ENCODE measurements around the gene FGFR4.
A peak's percentile ranks its signal among the peaks of the same experiment; 100 is the strongest.

Gene FGFR4

DNA sequence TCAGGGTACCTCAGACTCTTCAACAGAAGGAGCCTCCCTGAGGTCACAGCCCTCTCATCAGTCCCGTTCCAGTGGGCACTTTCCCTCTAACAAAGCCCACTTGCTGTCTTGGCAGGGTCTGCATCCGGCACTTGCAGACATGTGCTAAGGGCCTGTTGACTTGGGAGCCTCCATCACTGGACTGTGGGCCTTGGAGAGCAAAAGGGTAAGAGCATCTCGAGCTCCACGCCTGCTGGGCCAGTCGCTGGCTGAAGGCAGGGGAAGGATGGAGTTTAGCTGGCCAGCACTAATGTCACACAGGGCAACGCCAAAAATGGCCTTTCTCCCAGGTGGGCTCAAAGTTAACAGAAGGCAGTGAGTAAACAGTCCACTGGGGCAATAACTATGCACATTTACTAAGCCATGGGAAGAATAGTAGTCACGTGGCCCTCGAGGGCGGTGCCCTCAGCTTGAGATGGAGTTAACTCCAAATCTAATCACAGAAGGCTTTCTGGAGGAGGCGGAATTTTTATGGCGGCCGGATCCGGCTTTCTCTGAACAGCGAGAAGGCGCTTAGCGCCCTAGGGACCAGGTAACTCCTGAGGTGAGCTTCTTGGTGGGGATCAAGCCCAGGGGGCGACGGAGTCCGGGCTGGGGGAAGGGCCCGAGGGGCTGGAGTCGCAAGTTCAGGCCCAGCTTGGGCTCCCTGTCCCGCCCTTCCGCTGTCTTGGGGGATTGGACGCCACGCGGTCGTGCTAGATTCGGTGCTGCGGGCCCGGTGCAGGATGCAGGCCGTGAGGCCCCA is 44.8 kb downstream of the FGFR4 start:
- no peak for DNase-seq (ENCODE audit: low read depth in 2 of 2, low spot score in 1 of 2)

DNA sequence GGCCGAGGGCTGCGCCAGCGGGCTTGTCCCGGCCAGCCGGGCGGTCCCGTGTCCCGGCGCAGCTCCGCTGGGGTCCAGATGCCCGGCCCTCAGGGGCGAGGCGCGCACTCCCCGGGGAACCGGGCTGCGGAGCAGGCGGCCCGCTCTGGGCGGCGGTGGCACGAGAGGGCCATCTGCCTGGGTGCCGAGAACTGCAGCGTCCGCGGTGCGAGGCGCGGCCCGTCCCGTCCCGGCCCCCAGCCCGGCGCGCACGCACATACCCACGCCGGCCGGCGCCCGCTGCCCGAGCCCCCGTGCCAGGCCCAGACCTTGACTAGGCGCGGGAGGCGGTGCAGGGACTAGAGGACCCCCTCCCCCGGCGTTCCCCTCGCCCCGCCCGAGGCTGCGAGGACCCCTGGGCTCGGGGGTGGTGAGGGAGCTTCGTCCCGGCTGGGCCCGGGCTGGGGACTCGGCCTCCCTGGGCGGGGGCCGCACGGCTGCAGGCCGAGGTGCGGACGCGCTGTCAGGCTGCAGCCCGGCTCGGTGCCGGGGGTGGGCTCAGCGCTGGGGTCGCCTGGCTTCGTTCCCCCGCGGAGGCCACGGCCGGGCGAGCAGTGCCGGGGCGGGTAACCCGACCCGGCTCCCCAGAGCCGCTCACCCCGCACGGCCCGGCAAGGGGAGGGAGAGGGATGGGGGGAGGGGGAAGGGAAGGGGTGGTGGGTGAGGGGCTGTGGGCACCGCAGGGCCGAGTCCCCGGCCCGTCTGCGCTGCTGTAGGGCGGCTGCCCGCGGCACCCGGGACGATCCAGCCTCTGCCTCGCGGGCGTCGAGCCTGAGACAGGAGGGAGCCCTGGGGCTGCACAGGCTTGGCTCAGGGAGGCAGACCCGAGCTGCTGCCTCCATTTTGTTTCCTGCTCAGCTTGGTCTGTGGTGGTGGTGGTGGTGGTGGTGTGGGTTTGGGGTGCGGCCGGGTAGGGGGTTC is 45.7 kb downstream of the FGFR4 start:
- peak in 1 of 2 donors; percentile 22 for DNase-seq (ENCODE audit: low read depth in 2 of 2, low spot score in 1 of 2)

DNA sequence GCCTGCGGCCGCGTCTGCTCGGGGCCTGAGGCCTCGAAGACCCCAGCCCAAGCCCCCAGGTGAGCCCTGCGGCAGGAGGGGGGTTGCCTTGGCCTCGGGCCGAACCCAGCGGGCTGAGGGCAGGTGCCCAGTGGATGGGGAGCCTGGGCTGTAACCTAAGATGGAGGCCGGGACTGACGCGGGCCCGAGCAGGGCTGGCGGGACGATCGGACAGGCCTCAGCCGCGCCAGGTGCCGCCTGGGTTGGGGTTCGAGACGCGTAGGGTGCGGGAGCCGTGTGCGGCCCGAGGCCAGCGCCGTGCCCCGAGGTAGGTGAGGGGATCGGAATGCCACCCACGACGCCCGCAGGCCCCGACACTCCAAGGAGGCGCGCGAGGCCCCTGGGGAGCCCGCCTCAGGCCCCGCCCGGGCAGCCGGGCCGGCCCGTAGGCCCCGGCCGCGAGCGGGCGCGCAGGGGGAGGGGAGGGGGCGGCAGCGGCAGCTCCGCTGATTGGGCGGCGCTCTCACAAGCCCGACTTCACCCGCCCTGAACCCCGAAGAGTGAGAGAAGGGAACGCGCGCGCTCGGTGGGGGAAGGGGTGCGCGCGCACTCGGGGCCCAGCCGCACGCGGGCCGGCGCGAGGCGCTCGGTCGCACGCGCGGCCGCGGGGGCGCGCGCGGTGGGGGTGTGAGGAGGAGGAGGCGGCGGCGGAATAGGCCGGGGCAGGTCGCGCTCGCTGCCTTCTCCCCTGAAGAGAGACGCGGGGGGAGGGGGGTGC is 46.6 kb downstream of the FGFR4 start, which contains the start of gene NSD1:
Gene NSD1, plus strand, starts transcription at position 678 of the 757 bp plus-strand sequence. CDS start 1,331 bp downstream, outside the sequence.
- peak; percentile 70 to 82 for DNase-seq (ENCODE audit: low read depth in 2 of 2, low spot score in 1 of 2)

DNA sequence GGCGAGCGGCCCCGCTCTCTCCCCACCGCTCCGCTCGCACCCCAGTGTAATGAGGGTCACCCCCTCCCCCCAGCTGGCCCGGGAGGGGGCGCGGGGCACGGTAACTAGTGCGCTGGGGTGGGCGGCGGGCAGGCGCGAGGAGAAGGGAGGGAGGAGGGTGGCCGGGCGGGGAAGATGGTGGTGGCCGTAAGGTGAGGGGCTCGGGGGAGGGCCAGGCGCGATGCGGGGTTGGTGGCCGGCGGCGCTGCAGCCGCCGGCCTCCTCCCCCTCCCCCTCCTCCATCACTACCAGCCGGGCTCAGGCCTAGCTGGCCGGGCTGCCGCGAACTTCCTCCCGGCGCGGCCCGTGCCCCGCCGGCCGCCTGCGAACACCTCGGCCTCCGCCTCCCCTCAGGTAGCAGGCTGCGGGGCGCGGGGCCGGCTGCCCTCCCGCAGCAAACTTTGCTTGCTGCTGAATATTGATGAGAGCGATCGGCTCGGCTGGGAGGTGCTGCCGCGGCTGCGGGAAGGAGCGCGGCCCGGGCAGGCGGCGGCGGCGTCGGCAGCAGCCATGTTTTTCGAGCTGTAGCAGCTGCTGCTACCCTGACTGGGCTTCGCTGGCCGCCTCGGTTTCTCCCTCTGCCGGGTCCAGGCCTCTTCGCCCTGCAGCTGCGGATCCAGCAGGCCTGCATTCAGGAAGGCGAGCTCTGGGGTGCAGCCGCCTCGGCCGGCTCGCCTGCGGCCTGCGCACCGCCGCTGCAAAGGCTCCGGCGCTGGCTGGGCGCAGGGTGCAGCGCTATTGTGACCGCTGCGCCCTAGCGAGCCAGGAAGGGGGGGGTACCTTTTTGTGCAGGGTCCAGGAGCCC is 47.4 kb downstream of the FGFR4 start:
- DNase-seq (ENCODE audit: low read depth in 2 of 2, low spot score in 1 of 2) = no peak

DNA sequence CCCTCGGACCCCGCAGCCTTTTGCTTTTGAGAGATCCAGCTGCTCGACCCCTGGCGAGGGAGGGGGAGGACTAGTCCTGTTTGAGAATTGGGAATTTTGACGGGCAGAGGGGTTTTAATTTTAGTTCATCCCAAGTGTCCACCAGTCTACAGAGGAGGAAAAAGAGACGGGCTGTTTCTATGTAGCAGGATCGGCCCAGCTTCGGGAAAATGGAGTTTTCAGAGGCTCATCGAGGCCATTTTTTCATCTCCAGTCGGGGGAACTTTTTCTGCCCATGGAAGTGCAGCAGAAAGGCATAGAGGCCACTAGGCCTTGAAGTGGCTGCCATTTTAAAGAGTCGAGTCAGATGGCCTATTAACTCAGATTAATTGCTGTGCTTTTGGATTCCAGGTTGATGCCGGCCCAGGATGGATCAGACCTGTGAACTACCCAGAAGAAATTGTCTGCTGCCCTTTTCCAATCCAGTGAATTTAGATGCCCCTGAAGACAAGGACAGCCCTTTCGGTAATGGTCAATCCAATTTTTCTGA is 48.0 kb downstream of the FGFR4 start:
- DNase-seq (ENCODE audit: low read depth in 2 of 2, low spot score in 1 of 2) = no peak

DNA sequence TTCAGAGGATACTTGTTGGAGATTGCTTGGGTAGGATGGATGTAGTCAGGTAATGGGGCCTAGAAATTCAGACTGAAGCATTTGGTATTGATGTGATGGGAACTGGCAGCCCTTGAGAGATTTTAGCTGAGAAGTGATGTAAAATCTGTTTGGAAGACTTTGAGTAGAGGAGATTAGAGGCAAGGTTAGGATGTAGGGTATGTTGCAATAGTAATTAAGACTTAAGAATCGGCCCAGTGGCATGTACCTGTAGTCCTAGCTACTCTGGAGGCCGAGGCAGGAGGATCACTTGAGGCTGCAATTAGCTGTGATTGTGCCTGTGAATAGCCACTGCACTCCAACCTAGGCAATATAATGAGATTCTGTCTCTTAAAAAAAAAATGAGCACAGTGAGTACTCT is 53.6 kb downstream of the FGFR4 start:
- no peak for DNase-seq (ENCODE audit: low read depth in 2 of 2, low spot score in 1 of 2)

DNA sequence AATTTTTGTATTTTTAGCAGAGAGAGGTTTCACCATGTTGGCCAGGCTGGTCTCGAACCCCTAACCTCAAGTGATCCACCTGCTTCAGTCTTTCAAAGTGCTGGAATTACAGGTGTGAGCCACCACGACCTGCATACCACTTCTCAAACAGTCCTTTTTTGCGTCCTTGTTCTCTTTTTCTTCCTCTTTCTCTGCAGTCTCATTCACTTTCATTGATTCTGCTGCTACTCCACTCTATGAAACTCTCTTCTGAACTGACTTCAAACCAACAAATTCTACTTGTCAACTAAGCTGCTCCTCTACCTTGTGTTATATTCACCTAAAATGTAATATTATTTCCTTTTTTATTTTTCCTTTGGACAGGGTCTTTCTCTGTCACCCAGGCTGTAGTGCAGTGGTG is 54.8 kb downstream of the FGFR4 start:
- DNase-seq (ENCODE audit: low read depth in 2 of 2, low spot score in 1 of 2) = no peak

DNA sequence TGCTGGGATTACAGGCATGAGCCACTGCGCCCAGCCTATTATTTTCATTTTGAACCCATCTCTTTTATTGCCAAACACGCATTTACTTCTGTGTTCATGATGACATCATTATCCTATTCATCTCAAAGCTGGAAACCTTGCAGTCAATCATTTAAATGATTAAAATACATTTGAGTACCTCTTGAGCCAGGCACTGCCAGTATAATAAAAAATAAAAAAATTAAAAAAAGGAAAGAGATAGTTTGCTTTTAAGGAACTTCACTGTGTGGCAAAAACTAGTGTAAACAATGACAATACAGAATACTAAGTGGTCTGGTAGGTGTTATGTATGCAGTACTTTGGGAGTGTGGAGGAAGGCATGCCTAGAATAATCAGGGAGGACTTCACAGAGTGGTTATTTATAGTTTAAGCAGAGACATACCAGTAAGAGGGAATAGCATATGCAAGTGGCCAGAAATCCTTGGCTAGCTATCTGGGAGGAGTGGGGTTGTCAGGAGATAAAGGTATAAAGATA is 55.4 kb downstream of the FGFR4 start:
- no peak for DNase-seq (ENCODE audit: low read depth in 2 of 2, low spot score in 1 of 2)

DNA sequence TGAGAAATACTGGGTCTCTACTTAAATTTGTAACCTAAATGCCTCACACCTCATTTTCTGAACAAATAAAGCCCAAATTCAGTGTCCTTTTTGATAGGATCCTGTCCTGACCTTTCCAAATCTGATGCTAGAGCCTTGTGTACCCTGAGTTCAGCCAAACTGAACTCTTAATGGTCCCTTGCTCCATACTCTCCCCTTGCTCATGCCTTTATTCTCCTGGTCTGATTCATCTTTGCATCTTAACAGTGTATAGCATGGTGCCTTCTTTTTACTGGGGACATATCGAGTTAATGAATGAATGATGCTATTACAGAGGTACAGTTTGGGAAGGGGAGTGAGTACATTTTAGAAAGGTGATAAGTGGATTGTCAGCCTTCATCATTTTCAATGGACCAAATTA is 56.1 kb downstream of the FGFR4 start:
- DNase-seq (ENCODE audit: low read depth in 2 of 2, low spot score in 1 of 2) = no peak

DNA sequence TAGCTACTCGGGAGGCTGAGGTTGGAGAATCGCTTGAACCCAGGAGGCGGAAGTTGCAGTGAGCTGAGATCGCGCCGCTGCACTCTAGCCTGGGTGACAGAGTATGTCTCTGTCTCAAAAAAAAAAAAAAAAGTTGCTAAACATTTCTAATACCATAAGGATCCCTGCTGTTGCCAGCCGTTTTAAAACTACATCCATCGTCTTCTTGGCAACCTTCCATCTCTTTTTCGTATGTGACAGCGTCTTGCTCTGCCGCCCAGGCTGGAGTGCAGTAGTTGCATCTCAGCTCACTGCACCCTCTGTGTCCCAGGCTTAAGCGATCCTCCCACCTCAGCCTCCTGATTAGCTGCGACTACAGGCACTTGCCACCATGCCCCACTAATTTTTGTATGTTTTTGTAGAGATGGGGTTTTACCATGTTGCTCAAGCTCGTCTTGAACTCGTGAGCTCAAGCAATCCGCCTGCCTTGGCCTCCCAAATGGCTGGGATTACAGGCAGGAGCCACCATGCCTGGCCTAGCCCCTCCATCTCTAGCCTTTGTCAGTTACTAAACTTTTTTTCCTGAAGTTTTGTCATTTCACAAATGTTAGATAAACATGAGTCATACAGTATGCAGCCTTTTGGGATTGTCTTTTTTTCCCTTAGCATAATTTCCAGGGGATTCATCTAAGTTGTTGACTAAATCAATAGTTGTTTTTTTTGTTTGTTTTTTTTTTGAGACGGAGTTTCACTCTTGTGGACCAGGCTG is 60.4 kb downstream of the FGFR4 start:
- no peak for DNase-seq (ENCODE audit: low read depth in 2 of 2, low spot score in 1 of 2)

Data from stimulated activated CD8-positive, alpha-beta memory T cell treated with anti-CD3 and anti-CD28 coated beads, Interleukin-4, amount 100 ng/mL, for 4 hours (primary cell).